Non-pigmented ciliary epithelial cell (primary cell): ENCODE measurements around the gene CDK14.

Experiments
- DNase-seq: peaks from one replicate; pipeline ENCODE4 v3.0.0-alpha.2; 2010; ENCODE audit warnings: low read depth

Gene CDK14

DNA sequence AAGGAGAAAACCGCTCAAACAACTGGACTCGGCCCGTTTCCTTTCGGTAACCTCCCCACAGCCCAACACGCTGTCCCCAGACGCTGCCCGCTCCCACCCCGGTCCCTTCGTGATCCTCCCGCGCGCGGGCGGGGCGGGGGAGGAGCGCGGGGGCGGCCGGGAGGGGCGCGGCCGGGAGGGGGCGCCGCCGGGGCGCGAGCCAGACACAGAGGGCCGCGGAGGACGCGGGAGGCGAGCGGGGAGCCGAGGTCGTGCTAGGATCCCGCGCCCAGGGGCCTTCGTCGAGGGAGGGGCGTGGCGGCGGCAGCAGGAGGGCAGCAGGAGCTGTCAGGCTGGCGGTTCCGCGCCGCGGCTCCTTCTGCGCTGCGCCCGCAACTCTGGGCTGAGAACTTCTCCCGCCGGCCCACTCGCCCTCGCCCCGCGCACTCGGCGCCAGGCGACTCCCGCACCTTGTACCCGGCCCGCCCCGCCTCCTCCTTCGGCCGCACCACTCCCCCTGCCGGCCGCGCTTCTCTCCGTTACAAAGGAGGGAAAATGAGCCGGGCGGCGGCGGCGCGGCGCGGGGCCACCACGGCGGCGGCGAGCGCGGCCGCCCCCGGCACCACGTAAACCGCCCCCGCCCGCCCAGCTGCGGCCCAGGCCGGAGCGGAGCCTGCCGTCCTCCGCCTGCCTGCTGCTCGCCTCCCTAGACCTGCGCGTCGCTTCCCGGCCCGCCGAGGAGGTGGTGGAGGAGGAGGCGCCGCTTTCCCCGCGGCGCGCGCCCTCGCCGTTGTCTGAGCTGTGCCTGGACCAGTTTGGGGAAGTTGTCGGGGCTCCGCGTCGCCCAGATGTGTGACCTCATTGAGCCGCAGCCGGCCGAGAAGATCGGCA lies at the start of gene CDK14:
Gene CDK14, plus strand, starts transcription at position 521 of the 870 bp plus-strand sequence. Its CDS starts 307 bp downstream, at position 828.
- DNase-seq = no peak

DNA sequence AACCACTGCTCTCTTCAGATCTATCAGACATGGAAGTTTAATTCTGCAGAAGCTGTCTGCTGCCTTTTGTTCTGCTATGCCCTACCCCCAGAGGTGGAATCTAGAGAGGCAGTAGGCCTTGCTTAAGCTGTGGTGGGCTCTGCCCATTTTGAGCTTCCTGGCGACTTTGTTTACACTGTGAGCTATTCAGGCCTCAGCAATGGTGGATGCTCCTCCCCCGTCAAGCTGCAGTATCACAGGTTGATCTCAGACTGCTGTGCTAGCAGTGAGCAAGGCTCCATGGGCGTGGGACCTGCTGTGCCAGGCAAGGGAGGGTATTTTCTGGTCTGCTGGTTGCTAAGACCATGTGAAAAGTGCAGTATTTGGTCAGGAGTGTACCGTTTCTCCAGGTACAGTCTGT lies 45.1 kb upstream of the CDK14 start:
- DNase-seq = no peak

DNA sequence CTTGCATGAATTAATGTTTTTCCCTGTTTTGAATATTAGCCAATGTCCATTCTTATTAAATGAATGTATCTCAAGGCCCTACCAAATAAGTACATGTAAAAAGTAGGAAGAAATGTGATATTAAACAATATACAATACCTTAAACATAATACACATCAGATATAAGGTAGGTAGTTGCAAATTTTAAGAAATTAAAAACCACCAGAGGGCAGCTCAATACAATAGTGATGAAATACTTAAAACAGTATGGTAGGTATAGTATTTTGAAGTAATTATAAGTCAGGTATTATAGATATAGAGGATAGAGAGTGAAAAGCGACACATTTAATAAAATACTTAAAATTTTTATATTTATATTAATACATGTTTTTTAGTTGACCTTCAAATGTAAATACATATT lies 43.6 kb upstream of the CDK14 start:
- DNase-seq = no peak

DNA sequence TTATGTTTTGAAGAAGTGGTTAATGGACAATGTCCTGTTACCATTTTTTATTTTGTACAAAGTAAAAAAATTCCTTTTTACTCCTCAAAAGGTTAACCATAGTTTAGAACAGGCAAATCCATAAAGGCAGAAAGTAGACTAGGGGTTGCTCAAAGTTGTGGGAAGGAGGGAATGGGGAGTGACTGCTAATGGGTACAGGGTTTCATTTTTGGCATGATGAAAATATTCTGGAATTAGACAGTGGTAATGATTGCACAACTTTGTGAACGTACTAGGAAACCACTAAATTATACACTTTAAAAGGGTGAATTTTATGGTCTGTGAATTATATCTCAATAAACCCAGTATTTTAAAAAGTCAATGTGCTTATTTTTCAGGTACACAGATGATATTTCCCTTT lies 35.4 kb upstream of the CDK14 start:
- no peak for DNase-seq

DNA sequence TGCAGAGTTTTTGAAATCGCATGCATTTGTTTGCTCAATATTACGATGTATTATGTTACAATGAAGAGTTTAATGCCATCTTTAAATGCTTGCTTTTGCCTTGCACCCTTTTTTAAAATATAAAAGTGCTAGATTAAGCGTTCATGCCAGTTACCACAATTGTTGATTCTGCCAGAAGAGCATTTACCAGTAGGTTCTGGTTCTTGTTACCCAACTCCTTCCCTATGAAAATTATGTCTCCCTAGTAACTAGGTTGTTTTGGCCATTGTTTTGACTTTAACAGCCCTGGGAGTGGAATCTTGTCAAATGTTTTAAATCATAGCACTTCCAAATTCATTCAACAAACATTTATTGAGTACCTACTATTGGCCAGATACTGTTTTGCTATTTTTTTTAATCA lies 32.8 kb upstream of the CDK14 start:
- no peak for DNase-seq

DNA sequence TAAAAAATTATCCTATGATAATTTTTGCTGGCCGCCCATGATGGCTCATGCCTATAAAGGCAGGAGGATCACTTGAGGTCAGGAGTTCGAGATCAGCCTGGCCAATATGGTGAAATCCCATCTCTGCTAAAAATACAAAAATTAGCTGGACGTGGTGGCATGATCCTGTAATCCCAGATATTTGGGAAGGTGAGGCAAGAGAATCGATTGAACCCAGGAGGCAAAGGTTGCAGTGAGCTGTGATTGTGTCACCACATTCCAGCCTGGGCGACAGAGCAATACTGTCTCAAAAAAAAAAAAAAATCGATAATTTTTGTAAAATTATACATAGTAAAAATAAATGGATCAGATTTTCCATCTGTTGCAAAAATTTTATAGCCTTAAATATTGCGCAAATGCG lies 31.7 kb upstream of the CDK14 start:
- DNase-seq = no peak

DNA sequence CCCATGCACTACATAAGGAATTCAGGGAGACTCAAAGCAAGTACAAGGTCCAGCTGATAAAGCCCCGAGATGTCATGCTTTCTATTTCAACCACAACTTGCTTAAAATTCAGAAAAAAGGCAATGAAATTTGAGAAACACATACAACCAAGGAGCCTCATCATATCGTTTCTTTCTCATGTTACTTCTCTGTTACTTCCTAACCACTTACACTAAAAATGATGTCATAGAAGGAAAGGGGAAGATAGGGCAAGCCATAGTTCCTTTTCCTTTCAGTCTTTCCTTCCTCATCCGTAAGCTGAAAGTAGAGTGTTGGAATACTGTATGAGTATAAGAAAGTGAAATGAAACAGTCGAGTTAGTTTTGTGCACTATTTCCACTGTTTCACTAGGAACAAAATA lies 27.9 kb upstream of the CDK14 start:
- DNase-seq = no peak

DNA sequence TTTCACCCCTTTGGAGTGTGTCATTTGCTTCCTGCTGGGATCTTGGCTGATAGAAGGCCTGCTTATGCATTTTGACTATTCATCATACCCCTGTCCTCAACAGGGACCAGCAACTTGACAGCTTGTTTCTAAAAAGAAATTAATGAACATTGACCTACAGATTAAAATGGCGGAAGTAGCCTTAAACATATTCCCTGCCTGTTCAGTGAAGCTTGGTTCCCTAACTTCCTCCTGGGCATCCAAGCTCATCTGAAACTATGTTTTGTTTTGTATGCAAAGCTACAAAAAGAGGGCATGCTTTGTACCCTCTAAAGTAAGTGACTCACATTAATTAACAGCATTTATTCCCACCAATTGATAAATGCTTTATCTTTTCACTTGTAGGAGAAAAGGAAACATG lies 26.8 kb upstream of the CDK14 start:
- no peak for DNase-seq

DNA sequence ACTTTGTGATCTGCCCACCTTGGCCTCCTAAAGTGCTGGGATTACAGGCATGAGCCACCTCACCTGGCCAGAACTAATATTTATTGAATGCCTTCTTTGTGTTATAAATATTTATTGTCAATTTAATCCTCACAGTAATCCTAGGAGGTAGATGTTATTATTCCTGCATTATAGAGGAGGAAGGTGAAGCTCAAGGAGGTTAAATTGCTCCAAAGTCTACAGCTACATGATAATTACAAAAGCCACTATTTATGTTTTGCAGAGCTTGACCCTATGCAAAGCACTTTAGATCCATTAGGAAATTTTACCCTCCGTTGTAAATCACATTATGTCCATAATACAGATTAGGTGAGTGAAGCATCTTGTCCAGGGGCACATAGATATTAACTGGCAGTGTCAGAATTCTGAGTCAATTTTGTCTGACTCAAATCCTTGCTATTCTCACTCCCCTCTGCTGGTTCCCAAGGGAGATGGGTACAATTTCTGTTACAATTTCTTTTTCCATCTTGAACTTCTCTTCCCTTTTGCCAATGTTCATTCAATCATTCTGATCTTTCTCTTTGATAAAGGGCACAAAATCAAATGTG lies 25.7 kb upstream of the CDK14 start:
- no peak for DNase-seq

DNA sequence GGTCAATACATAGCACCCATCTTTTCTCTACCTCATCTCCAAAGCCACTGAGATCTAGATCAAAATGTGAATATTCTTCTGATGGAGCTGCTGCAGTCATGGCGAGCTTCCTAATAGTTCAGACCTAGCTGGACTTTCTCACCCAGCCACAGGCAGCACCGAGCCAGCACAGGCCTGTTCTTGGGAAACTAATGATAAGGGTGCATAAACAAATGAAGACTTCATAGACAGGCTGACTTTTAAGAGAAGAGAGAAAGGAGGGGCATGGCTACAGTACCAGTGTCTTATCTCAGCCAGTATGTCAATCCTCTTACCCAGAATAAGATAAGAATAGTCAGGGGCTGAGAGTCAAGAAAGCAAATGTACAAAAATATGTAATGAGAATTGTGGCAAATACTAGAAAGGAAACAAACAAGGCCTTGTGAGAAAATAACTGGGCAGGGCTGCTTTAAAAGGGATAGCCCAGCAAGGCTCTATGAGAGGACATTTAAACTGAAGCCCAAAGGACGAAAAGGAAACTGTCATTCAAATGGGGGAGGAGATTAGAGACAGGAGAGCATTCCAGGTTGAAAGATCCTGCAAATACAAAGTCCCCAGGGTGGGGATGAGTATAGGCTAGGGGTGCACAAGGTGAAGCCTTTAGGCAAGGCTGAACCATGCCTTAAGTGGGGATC lies 21.8 kb upstream of the CDK14 start:
- no peak for DNase-seq

DNA sequence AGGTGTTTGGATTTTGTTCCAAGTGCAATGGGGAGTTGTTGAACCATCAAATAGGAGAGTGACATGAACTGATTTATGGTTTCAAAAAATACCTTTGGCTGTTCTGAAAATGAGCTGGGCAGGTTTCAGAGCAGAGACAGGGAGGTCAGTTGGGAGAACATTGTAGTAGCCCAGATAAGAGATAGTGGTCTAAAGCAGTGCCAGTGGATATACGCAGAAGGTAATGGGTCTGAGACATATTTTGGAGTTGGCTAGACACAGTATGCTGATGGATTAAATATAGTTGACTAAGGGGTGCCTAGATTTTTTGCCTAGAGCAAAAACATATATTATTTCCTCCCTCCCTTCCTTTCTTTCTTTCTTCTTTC lies 21.3 kb upstream of the CDK14 start:
- DNase-seq = no peak

DNA sequence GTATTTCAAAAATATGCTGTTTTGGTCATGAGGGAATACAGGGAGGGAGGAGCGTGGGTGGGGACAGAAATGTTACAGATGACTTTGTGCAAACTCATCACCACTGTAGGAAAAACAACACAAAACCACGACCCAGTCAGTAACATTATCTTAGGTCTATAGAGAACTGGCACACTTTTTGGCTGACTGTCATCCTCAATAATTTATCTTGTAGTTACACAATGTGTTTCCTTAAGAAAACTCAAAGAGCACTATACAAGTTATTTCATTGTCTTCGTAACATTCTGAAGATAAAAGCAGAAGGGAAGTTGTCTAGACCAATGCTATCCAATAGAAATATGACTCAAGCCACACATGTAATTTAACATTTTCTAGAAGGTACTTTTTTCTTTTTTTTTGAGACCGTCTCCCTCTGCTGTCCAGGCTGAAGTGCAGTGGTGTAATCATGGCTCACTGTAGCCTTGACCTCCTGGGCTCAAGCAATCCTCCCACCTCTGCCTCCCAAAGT lies 16.9 kb upstream of the CDK14 start:
- peak; percentile 78 for DNase-seq

DNA sequence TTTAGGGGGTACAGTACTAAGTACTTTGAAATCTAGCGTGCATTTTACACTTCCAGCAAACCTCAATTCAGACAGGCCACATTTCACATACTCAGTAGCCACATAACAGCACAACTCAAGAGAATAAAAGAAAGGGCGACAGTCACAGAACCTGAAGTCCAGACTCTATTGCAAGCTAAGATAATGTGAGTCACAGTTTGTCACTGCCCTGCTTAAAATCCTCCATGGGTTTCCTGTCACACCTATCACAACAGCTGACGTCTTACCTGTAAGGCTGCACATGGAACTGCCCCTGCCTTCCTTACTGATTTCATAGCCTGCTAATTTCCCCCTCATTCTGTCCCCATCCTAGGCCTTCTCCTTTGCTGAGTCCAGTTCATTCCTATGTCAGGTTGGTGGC lies 16.1 kb upstream of the CDK14 start:
- no peak for DNase-seq

DNA sequence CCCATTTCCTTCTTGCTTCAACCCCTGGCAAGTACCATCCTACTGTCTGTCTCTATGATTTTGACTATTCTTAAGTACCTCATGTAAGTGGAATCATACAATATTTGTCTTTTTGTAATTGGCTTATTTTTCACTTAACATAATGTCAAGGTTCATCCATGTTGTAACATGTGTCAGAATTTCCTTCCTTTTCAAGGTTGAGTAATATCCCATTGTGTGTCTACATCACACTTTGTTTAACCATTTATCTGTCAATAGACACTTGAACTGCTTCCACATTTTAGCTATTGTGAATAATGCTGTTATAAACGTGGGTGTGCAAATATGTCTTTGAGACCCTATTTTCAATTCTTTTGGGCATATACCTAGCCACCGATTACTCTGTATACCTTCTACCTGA lies 14.0 kb upstream of the CDK14 start:
- no peak for DNase-seq

DNA sequence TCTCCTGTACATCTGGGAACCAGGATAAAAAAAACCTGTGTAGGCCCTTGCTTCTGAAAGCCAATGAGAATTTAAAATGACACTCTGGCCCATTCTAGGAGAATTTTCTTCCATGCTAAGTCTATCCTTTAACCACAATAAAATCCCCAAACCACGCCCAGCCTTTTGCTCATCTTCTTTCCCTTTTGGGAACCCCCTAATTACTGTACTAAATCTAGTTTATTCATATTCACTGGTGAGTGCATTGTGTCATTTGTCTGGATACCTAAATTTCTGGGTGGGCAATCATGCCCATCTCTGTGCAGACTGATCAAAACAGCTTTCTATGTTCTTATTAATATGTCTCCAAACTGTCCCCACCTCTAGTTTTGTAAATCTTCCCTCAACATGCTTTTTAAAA lies 11.7 kb upstream of the CDK14 start:
- no peak for DNase-seq

DNA sequence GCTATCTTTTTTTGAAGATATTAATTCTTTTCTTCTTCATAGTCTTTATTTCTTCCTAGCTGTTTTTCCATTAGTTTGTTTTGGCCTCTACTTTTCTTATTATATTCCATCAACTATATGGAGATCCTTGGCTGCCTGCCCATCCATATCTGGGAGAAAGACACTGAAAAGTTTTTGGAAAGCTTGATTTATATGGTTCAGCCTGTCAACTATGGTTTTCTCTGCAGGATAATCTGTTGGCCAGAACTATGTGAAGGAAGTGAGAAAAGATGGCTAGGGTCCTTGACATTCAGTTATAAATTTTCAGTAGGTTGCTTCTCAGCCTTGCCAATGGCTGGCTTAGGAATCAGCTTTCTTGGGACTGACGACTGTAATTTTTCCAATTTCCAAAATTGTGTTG lies 10.0 kb upstream of the CDK14 start:
- DNase-seq = no peak

DNA sequence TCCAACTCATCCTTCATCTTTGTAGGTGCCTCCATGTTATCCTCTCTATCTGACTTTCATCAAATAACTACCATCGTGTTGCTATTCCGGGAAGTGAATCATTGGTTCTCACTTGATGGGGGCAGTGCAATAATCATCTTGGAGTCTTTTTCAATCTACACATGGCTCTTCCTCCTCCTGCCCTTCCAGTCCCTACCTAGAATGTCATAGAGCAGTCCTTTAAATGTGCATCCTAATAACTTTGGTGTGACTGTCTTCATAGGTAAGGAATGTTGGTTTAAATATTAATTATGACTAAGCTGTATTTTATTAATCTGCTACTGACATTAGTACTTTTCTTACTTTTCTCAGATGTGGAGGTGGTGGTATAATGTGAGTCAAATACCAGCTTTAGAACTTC lies 8.4 kb upstream of the CDK14 start:
- no peak for DNase-seq

DNA sequence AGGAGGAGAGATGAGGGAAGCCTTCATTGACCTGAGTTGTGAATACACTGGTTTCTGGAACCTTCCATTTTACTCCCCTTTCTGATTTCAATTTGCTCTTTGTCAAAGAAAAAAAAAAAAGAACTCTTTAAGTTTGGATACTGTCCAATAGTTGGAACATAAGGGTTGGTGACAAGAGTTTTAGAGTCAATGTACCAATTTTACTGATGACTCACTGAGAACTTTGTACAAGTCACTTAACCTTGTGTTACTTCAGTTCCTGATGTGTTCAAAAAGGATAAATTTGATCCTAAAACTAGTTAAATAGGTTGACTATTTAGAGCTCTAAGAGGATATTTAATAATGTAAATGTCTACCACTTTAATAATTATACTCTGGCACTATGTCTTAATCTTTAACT lies 4.1 kb upstream of the CDK14 start:
- DNase-seq = no peak

DNA sequence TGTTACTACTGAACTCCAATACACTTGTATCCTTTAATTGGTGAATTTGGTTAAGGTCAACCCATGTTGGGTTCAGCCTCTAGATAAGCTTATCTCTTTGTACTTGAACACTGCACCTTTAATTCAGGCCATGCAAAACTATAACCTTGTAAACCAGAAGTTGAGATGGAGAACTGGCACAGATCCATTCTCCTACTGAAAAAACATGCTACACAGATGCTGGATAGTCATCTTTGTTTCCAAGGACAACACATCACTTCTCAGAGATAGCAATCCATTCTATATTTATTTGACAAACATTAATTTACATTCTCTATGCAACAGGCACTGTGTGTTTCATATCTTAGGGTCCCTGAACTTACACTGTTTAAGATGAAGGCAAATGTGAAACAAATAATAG lies 2.9 kb upstream of the CDK14 start:
- DNase-seq = no peak

DNA sequence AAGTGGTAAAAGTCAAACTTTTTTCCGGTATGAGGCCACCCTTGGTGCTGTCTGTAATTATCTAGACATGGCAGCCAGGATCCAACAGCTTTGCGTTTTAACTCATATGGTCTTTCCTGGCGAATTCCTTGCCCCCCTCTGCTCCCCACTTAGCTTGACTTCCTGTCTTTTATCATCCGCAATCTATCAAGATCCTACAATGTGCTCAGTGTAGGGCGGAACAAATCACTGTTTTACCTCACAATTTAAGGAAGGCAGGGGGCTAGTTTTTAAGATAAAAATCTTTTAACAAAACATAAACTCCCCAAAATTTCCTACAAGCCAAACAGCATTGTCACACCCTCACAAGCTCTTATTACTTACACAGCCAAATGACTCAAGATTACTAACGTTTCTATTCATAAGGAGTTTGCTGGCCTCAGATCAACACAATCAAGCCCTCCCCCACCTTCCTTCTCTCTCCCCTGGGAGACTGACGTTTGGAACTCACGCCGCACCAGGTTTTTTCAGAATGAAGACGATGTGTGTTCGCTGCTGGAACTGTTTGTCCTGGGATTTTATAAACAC lies 1.3 kb upstream of the CDK14 start:
- DNase-seq = peak; percentile 71

DNA sequence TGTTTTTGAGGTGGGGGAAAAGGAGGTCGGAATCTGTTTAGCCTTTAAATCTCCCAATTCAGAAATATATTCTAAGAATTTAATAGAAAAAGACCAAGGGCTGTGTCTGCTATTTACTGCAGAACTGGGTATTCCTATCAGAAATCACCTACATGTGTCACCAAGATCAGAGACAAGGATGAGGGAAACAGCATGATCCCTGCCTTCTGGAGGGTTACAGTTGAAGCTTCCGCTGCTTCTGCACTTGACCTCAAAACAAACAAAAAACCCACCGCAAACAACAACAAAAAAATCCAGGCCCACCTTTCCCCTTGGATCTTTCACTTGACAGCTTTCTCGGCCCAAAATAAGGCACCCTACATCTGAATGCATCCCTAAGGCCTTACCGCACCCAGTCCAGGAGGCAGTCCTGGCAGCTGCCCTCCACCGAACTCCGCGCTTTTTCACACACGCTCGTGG lies 750 bp upstream of the CDK14 start:
- no peak for DNase-seq

DNA sequence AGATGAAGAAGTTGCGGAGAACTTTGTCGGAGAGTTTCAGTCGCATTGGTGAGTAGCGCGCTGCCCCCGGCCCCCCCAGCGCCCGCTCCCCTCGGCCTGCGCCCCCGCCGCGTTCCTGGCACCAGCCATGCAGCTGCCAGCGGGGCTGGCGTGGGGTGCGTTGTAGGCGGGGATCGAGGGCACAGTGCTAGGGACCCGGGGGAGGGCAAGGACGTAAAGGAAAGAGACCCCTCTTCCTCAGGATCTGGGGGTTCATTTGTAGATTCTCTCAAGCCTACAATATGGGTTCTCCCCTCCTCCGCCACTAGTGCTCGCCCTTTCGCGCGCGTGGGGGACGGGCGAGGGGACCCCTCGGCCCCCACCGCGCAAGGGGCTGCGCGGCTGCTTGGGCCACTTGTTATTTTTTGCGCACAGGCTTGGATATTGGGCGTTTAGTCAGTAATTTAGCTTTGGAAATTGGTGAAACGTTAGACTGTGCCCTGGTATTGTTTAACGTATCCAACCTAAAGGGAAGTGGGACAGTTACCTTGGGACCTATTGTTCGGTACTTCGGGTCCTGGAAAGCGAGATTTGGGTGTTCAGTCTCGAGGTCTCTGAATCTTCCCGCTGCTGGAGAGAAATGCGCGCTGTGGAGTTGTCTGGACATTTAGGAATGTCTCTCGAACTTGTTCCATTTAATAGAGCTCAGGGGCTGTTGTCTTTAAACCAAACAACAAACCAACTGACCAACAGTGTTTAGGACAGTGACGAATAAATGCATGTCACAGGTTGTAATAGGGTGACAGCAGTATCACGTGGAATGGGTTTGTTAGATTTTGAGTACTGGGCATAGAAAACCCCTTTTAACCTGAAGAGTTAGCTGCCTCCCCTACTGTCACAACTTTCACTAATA lies 796 bp downstream of the CDK14 start:
- no peak for DNase-seq
